ENCODE results near the gene DDA1. TPM values are rescaled to one million over a fixed set of nuclear protein-coding genes. Genes with fewer than 3 reads are reported as not detected.

Gene DDA1
- total and polyA plus RNA-seq, 2 of the 13 experiments (the other 11 are each of a cell fraction or from before 2014, with no cell fraction given) = 24.5 to 26.0 TPM

- 84% methylated on average over 26 of the region's 75 CpGs for WGBS (ENCODE audit: low lambda C conversion rate)
- FAIRE-seq (no peak), ATAC-seq (no peak), DNase-seq (ENCODE audit: low spot score) (no peak)
- Histone ChIP-seq H3K9ac (ENCODE audit: insufficient read depth, low read depth, low read length) (peak within 1 kb of the TSS; percentile 23), H3K27ac (ENCODE audit: extremely low read length, insufficient read depth, low read length) (no peak within 1 kb of the TSS), H3K4me1 (ENCODE audit: insufficient read depth, low read length) (0 out of 2 replicates have a peak, but pooled peaks cover 6% of the 10 kb centered on the region), H3K9me3 (ENCODE audit: low read length) (no peaks in the 10 kb centered on the region), H3K79me2 (ENCODE audit: insufficient read depth, low read length) (no peaks in the 10 kb centered on the region), H2AFZ (ENCODE audit: low read length) (no peak within 1 kb of the TSS), H3K27me3 (ENCODE audit: control insufficient read depth in 1 of 2, insufficient read depth in 2 of 2, low read length in 2 of 2) (no peaks in the 10 kb centered on the region), H3K36me3 (replicated peaks in 1 of 2; ENCODE audit: control insufficient read depth in 1 of 2, insufficient read depth in 2 of 2, low read length in 2 of 2) (peaks cover 6 to 14% of the 10 kb centered on the region in 2 experiments; a peak in 4 of 5 replicates), H4K20me1 (ENCODE audit: insufficient read depth, low read length) (no peaks in the 10 kb centered on the region), H3K4me3 (replicated peaks in 1 of 3; ENCODE audit: insufficient read depth in 1 of 3, low read depth in 2 of 3, low read length in 3 of 3) (peak within 1 kb of the TSS in 1 of 3 experiments; percentile 57; a peak in 2 of 6 replicates), H3K4me2 (ENCODE audit: low read depth, low read length) (peak within 1 kb of the TSS; percentile 44)
- POLR2A ChIA-PET = interaction anchor here (0.6 to 1.2 kb wide), 6 partner anchors 15 to 55 kb away, joined by 3 to 5 read pairs (median 4); partner anchors contain the start of genes BABAM1, DDA1, MRPL34 and OCEL1
- in situ Hi-C loops (cut with HindIII; ENCODE audit: extremely low pct_ligation_motif_present, low pct_unique_long_range_greater_than_20kb) (loop anchor here (5.0 kb wide), 2 partner anchors 79 to 214 kb away; no protein-coding TSS in a partner anchor), intact Hi-C loops (cut with micrococcal nuclease; ENCODE audit: unreplicated experiment) (loop anchor here (1.0 to 5.0 kb wide), 2 partner anchors 76 to 214 kb away; no protein-coding TSS in a partner anchor)
- TF ChIP-seq PRDM15 (CRISPR knock-in tag; IDR thresholded peaks at IDR 0.05) = no peak
- TF ChIP-seq AGO2 (optimal IDR thresholded peaks at IDR 0.05; ENCODE audit: low read depth, low read length) = peak; percentile 58
- no TSS peak for BruUV-seq (replicated peaks)
- CTCF ChIA-PET (ENCODE audit: low intra/inter-chr PET ratio, low total read pairs) = interaction anchor here (1.1 to 2.3 kb wide), 3 partner anchors 21 to 215 kb away, joined by 5 to 17 read pairs (median 16); no protein-coding TSS in a partner anchor
Observed at GRCh38 chr19:17281391-17282304, 27.7 kb upstream of the DDA1 start, which contains the start of gene ANKLE1. TSS of gene ANKLE1 (plus strand) at chr19:17281901. CDS start at chr19:17281921, 20 bp downstream.
